CD14-positive monocyte (primary cell): ENCODE data around the gene SLIT1. TPM values are rescaled to one million over a fixed set of nuclear protein-coding genes. Genes with fewer than 3 reads are reported as not detected.

Source experiments
- DNase-seq, 3 donors: peaks; one replicate each; pipeline ENCODE4 v3.0.0-alpha.2; 2011 to 2022
- H2AFZ ChIP-seq: 2 replicates; pipeline ENCODE4 v1.6.0; 2012; ENCODE audit warnings: mild to moderate bottlenecking, low read depth, low read length, inconsistent platforms; ENCODE audit not compliant: insufficient read depth, poor library complexity, severe bottlenecking
- H3K27ac ChIP-seq, 2 donors: 1 replicate in 1 of 2; 2 replicates in 1 of 2; pipeline ENCODE4 v1.5.1; 2012 to 2013; ENCODE audit warnings: low read length in 2 of 2, control low read depth in 1 of 2, inconsistent platforms in 1 of 2, low read depth in 1 of 2, mild to moderate bottlenecking in 1 of 2
- H3K27me3 ChIP-seq, 2 donors: one replicate each; pipeline versions ENCODE4 v1.6.0 to v1.6.1; 2011 to 2013; ENCODE audit warnings: low read length in 2 of 2; ENCODE audit not compliant: control insufficient read depth in 2 of 2, insufficient read depth in 2 of 2
- H3K36me3 ChIP-seq, 2 donors: replicated peaks in 1 of 2; 1 replicate in 1 of 2; 2 replicates in 1 of 2; pipeline versions ENCODE4 v1.5.1 to v1.6.1; 2012 to 2013; ENCODE audit warnings: low read length in 2 of 2, control low read depth in 1 of 2, inconsistent platforms in 1 of 2, mild to moderate bottlenecking in 1 of 2; ENCODE audit not compliant: insufficient read depth in 2 of 2, control insufficient read depth in 1 of 2
- H3K4me1 ChIP-seq, 2 donors: 1 replicate in 1 of 2; 2 replicates in 1 of 2; pipeline versions ENCODE4 v1.5.1 to v1.6.1; 2012 to 2013; ENCODE audit warnings: low read length in 2 of 2, control low read depth in 1 of 2, inconsistent platforms in 1 of 2, mild to moderate bottlenecking in 1 of 2, moderate library complexity in 1 of 2; ENCODE audit not compliant: insufficient read depth in 2 of 2, control insufficient read depth in 1 of 2
- H3K4me2 ChIP-seq: replicated peaks from 2 replicates; pipeline ENCODE3; 2012; ENCODE audit warnings: low read length, moderate library complexity, mild to moderate bottlenecking; ENCODE audit not compliant: poor library complexity, severe bottlenecking; ENCODE audit errors: extremely low read depth
- H3K4me3 ChIP-seq, 3 experiments: fragments of 200-600 bp in 1 of 3; sonication (generic) in 1 of 3; replicated peaks in 1 of 3; 1 replicate in 2 of 3; 2 replicates in 1 of 3; pipeline ENCODE4 v1.5.1; 2011 to 2013; ENCODE audit warnings: low read length in 3 of 3, mild to moderate bottlenecking in 3 of 3, control low read depth in 2 of 3, low read depth in 2 of 3, inconsistent platforms in 1 of 3, moderate library complexity in 1 of 3
- H3K79me2 ChIP-seq: 2 replicates; pipeline ENCODE4 v1.6.0; 2012; ENCODE audit warnings: mild to moderate bottlenecking, control low read depth, inconsistent platforms, low read length, moderate library complexity; ENCODE audit not compliant: insufficient read depth
- H3K9ac ChIP-seq: 2 replicates; pipeline ENCODE4 v1.6.0; 2017; ENCODE audit warnings: low read length, mild to moderate bottlenecking; ENCODE audit not compliant: insufficient read depth, poor library complexity, severe bottlenecking
- H3K9me3 ChIP-seq, 2 donors: replicated peaks in 1 of 2; 1 replicate in 1 of 2; 2 replicates in 1 of 2; pipeline versions ENCODE4 v1.5.1 to v1.6.1; 2012 to 2013; ENCODE audit warnings: low read length in 2 of 2, control low read depth in 1 of 2; ENCODE audit not compliant: control insufficient read depth in 1 of 2, insufficient read depth in 1 of 2
- H4K20me1 ChIP-seq: 2 replicates; pipeline ENCODE4 v1.6.0; 2012; ENCODE audit warnings: mild to moderate bottlenecking, low read length, control low read depth, moderate library complexity; ENCODE audit not compliant: insufficient read depth
- H3K27ac Mint-ChIP-seq, 7 donors: one replicate each; pipeline ENCODE4 v1.8.0; 2020; ENCODE audit warnings: mild to moderate bottlenecking in 7 of 7, mixed read lengths in 7 of 7, moderate library complexity in 6 of 7, inconsistent platforms in 2 of 7
- H3K27me3 Mint-ChIP-seq, 3 donors: one replicate each; pipeline ENCODE4 v1.8.0; 2021 to 2022; ENCODE audit warnings: low read depth in 3 of 3, mild to moderate bottlenecking in 3 of 3, mixed read lengths in 3 of 3, moderate library complexity in 3 of 3, inconsistent platforms in 1 of 3
- H3K36me3 Mint-ChIP-seq, 2 donors: one replicate each; pipeline ENCODE4 v1.8.0; 2020; ENCODE audit warnings: mixed read lengths in 2 of 2, inconsistent platforms in 1 of 2, mild to moderate bottlenecking in 1 of 2
- H3K4me1 Mint-ChIP-seq: one replicate; pipeline ENCODE4 v1.8.0; 2020; ENCODE audit warnings: mild to moderate bottlenecking, mixed read lengths
- H3K4me3 Mint-ChIP-seq, 2 donors: one replicate each; pipeline ENCODE4 v1.8.0; 2020; ENCODE audit warnings: mild to moderate bottlenecking in 2 of 2, mixed read lengths in 2 of 2, moderate library complexity in 1 of 2
- H3K9me3 Mint-ChIP-seq, 7 donors: one replicate each; pipeline ENCODE4 v1.8.0; 2020 to 2022; ENCODE audit warnings: mixed read lengths in 7 of 7, mild to moderate bottlenecking in 6 of 7, moderate library complexity in 6 of 7, inconsistent platforms in 2 of 7
- WGBS: methylation state at CpG from one replicate; pipeline ENCODE4 v1.1.5; 2013; ENCODE audit warnings: missing lambda C conversion rate; ENCODE audit not compliant: insufficient coverage; 5-methylcytosine and 5-hydroxymethylcytosine counted together
- intact Hi-C, 2 donors: fragments of 100-400 bp; cut with micrococcal nuclease; formaldehyde crosslinking; loops; one replicate each; pipeline versions ENCODE4 v1.15.0 to v1.15.1; 2023
- polyA plus RNA-seq, 3 donors: library from polyadenylated mRNA; depleted of rRNA in 1 of 3; unstranded in 2 of 3; stranded (reverse) in 1 of 3; fragments of 300-500 nt in 2 of 3; fragments of >200 nt in 1 of 3; fragmentation: Illumina TruSeq in 2 of 3; gene quantifications; 1 replicate in 2 of 3; 2 replicates in 1 of 3; pipeline ENCODE4 v1.2.3, GENCODE V29; 2012 to 2021
- TF ChIP-seq, protein P1 (sequence below): fragments of 200-600 bp; IDR thresholded peaks from one replicate; pipeline ENCODE4 v1.8.0; 2022; ENCODE audit warnings: antibody characterized with exemption, mild to moderate bottlenecking

Gene SLIT1
- polyA plus RNA-seq, 3 donors = 0.05 to 0.81 (median 0.16) TPM

DNA sequence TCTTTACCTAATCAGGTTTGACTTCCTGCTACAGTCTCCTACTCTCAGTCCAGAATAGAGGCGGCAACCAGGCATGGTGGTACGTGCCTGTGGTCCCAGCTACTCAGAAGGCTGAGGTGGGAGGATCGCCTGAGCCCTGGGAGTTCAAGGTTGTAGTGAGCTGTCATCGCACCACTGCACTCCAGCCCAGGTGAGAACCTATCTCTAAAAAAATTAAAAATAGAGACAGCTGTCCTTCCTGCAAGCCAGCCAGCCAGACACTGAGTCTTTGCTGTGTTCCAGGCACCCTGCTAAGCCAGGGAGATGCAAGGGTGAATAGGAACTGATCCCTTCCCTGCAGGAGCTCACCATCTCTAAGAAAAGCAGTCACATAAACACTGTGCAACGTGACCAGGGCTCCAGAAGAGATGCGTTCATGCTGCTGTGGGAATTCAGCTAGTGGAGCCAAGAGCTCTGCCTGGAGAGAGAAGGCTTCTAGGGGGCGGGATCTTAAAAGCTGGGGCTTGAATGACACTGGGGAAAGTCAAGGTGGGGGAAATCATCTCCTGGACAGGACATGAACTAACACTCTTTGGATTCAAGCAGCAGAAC, 22.1 kb upstream of the SLIT1 start:
- no peaks in the 10 kb centered on the region for H3K27me3 ChIP-seq
- no peak for DNase-seq
- no peak overlapping the region for H3K27ac ChIP-seq
- H3K36me3 ChIP-seq = no peaks in the 10 kb centered on the region
- peaks cover 0 to 3% (median 0%) of the 10 kb centered on the region in 7 donors for H3K9me3 Mint-ChIP-seq
- intact Hi-C loops = loop anchor here in 1 of 2 donors (5.0 kb wide), 1 partner anchor 136 kb away; no protein-coding TSS in a partner anchor
- no peak overlapping the region for H2AFZ ChIP-seq
- peaks cover 4% of the 10 kb centered on the region for H3K4me1 Mint-ChIP-seq
- H3K36me3 Mint-ChIP-seq = no peaks in the 10 kb centered on the region
- H3K79me2 ChIP-seq = no peaks in the 10 kb centered on the region
- H3K4me2 ChIP-seq = no peak overlapping the region
- 75% methylated on average over 4 of the region's 7 CpGs for WGBS
- H3K27ac Mint-ChIP-seq = peak overlapping the region in 2 of 7 donors; percentile 3 to 38
- H3K9me3 ChIP-seq = no peaks in the 10 kb centered on the region
- no peak overlapping the region for H3K9ac ChIP-seq
- no peak overlapping the region for H3K4me3 Mint-ChIP-seq
- no peak overlapping the region for H3K4me3 ChIP-seq
- H3K4me1 ChIP-seq = no peaks in the 10 kb centered on the region
- no peaks in the 10 kb centered on the region for H4K20me1 ChIP-seq
- H3K27me3 Mint-ChIP-seq = peaks cover 5 to 7% (median 6%) of the 10 kb centered on the region in 3 donors
- TF ChIP-seq, protein P1, sequence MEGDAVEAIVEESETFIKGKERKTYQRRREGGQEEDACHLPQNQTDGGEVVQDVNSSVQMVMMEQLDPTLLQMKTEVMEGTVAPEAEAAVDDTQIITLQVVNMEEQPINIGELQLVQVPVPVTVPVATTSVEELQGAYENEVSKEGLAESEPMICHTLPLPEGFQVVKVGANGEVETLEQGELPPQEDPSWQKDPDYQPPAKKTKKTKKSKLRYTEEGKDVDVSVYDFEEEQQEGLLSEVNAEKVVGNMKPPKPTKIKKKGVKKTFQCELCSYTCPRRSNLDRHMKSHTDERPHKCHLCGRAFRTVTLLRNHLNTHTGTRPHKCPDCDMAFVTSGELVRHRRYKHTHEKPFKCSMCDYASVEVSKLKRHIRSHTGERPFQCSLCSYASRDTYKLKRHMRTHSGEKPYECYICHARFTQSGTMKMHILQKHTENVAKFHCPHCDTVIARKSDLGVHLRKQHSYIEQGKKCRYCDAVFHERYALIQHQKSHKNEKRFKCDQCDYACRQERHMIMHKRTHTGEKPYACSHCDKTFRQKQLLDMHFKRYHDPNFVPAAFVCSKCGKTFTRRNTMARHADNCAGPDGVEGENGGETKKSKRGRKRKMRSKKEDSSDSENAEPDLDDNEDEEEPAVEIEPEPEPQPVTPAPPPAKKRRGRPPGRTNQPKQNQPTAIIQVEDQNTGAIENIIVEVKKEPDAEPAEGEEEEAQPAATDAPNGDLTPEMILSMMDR = no peak

DNA sequence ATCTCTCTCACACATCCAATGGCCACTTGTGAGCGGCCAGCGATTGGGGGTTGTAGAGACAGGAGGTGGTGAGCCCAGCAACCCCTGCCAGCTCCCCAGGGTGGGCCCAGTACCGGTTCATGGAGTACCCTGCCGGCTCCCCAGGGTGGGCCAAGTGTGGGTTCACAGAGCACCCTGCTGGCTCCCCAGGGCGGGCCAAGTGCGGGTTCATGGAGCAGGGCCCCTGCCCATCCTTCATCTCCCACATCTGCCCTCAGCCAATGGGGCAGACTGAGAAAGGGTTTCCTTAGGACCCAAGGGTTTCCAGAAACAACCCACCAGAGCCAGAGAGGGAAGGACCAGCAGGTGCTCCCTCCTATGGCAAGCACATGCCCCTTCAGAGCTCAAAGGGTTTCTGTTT, 21.4 kb upstream of the SLIT1 start:
- no peak overlapping the region for H3K27ac ChIP-seq
- Mint-ChIP-seq H3K36me3 (no peaks in the 10 kb centered on the region), H3K27ac (no peak overlapping the region), H3K9me3 (peaks cover 0 to 3% (median 0%) of the 10 kb centered on the region in 7 donors), H3K4me3 (no peak overlapping the region), H3K27me3 (peaks cover 6 to 8% (median 7%) of the 10 kb centered on the region in 3 donors), H3K4me1 (peaks cover 4% of the 10 kb centered on the region)
- no peak overlapping the region for H3K4me2 ChIP-seq
- WGBS = 97% methylated on average over 6 of the region's 6 CpGs
- H3K36me3 ChIP-seq = no peaks in the 10 kb centered on the region
- DNase-seq = no peak
- H3K9ac ChIP-seq = no peak overlapping the region
- H3K27me3 ChIP-seq = no peaks in the 10 kb centered on the region
- no peak overlapping the region for H3K4me3 ChIP-seq
- H4K20me1 ChIP-seq = no peaks in the 10 kb centered on the region
- no peaks in the 10 kb centered on the region for H3K79me2 ChIP-seq
- TF ChIP-seq, protein P1 = no peak
- no peak overlapping the region for H2AFZ ChIP-seq
- no peaks in the 10 kb centered on the region for H3K4me1 ChIP-seq
- intact Hi-C loops = loop anchor here in 1 of 2 donors (5.0 kb wide), 1 partner anchor 135 kb away; no protein-coding TSS in a partner anchor
- no peaks in the 10 kb centered on the region for H3K9me3 ChIP-seq
